ENCODE results near the gene IL34.

Gene IL34

GRCh38 chr16:70702624-70703023 lies 56.3 kb downstream of the IL34 start:
- DNase-seq (ENCODE audit: low read depth) = no peak

- peak; percentile 94 for DNase-seq (ENCODE audit: low read depth)
These were observed 56.9 kb downstream of the IL34 start for GRCh38 chr16:70703041-70703834.

GRCh38 chr16:70703835-70704381 lies 57.5 kb downstream of the IL34 start:
- no peak for DNase-seq (ENCODE audit: low read depth)

- DNase-seq (ENCODE audit: low read depth) = no peak
These were observed 58.2 kb downstream of the IL34 start for GRCh38 chr16:70704586-70704985.

GRCh38 chr16:70705056-70705455 lies 58.7 kb downstream of the IL34 start:
- DNase-seq (ENCODE audit: low read depth) = no peak

- peak; percentile 94 for DNase-seq (ENCODE audit: low read depth)
These were observed 60.6 kb downstream of the IL34 start for GRCh38 chr16:70706948-70707465.

GRCh38 chr16:70708366-70709246 lies 62.2 kb downstream of the IL34 start:
- no peak for DNase-seq (ENCODE audit: low read depth)

GRCh38 chr16:70709457-70709856 lies 63.1 kb downstream of the IL34 start:
- no peak for DNase-seq (ENCODE audit: low read depth)

- no peak for DNase-seq (ENCODE audit: low read depth)
These were observed 63.6 kb downstream of the IL34 start for GRCh38 chr16:70709942-70710341.
